GM20000 (cell line): Measurements from ENCODE around the gene SIGLEC14.
"Not testable (repeated sequence)": the region's sequence is repeated elsewhere in the genome, so short reads cannot be mapped to it uniquely, and the experiment has no call there.

Experiments used
- DNase-seq: peaks from one replicate; pipeline ENCODE4 v3.0.0; 2012; ENCODE audit warnings: low spot score
- CTCF ChIP-seq: IDR thresholded peaks from 2 replicates; pipeline ENCODE4 v1.5.1; 2012; ENCODE audit warnings: mild to moderate bottlenecking, control low read depth; ENCODE audit errors: extremely low read depth, missing control alignments

SIGLEC14 gene

GRCh38 chr19:51644636-51645271, 1.9 kb downstream of the SIGLEC14 start:
- no peak for TF ChIP-seq CTCF

GRCh38 chr19:51641648-51642047, 5.0 kb downstream of the SIGLEC14 start:
- no peak for DNase-seq
- TF ChIP-seq CTCF, result no peak

More at GRCh38 chr19:51644636-51645271, 1.9 kb downstream of the SIGLEC14 start:
- DNase-seq, result no peak

- no peak for TF ChIP-seq CTCF
- DNase-seq, result no peak
These were observed 6.2 kb downstream of the SIGLEC14 start for GRCh38 chr19:51640386-51640785.

GRCh38 chr19:51639916-51640315, 6.7 kb downstream of the SIGLEC14 start:
- TF ChIP-seq CTCF, result no peak
- no peak for DNase-seq

GRCh38 chr19:51637362-51637978, 9.2 kb downstream of the SIGLEC14 start:
- TF ChIP-seq CTCF, result peak; percentile 36
- DNase-seq, result peak; percentile 38

- TF ChIP-seq CTCF, result no peak
- DNase-seq, result no peak
These were observed 14.5 kb downstream of the SIGLEC14 start for GRCh38 chr19:51632126-51632525.

- not testable (repeated sequence) for DNase-seq
These were observed 16.3 kb downstream of the SIGLEC14 start, which contains the start of gene SIGLEC5 for GRCh38 chr19:51630315-51630714. SIGLEC5 (minus strand) TSS chr19:51630401; CDS start chr19:51630335, 66 bp downstream.
